GM21825 (cell line): ENCODE data around the gene TMEM163.

Source experiments
- ATAC-seq: cut with Tn5 transposase; IDR thresholded peaks from one replicate; pipeline ENCODE4 v1.9.1; 2021; ENCODE audit warnings: mild to moderate bottlenecking, moderate library complexity; ENCODE audit not compliant: unreplicated experiment

The TMEM163 gene

GRCh38 chr2:134462791-134463698, 255.8 kb downstream of the TMEM163 start:
- no peak for ATAC-seq

DNA sequence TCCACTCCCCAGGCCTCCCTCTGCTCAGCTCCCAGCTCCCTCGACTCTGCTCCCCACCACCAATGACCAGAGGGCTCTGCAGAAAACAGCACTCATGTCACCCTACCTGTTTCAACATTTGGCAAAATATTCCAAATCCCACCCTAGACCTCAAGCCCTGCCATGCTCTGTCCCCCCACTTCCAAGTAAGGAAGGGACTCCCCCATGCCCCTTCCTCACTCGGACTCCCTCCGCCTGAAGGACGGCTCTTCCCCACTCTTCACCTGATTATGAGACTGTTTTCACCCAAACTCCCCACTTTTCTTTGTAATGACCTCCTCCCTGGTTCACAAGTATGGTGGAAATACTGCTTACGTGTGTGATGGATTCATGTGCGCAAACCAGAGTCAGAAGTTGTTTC, 256.5 kb downstream of the TMEM163 start:
- ATAC-seq, result no peak

GRCh38 chr2:134461511-134461910, 257.3 kb downstream of the TMEM163 start:
- no peak for ATAC-seq

DNA sequence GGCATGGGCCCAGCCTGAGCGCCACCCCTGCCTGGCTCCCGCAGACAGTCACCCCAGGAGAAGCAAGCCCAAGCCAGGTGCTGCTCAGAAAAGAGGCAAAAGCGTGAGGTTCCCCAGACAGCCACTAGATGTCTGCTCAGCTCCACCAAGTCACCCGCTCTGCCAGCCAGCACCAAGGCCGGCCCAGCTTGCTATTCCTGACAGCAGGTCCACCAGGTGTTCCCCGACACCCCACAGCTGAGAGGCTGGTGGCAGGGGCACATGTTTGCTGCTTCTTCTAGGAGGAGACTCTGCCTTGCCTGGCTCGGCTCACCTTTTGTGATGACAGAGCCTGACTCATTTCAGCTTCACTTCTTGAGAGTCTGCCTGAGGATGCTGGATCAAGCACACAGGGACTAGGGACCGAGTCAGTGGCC, 258.2 kb downstream of the TMEM163 start:
- peak; percentile 68 for ATAC-seq

GRCh38 chr2:134459706-134460406, 258.9 kb downstream of the TMEM163 start:
- ATAC-seq, result no peak

- no peak for ATAC-seq
Observed at GRCh38 chr2:134458950-134459349, 259.9 kb downstream of the TMEM163 start.

- no peak for ATAC-seq
Observed at GRCh38 chr2:134458473-134458853, 260.3 kb downstream of the TMEM163 start.

DNA sequence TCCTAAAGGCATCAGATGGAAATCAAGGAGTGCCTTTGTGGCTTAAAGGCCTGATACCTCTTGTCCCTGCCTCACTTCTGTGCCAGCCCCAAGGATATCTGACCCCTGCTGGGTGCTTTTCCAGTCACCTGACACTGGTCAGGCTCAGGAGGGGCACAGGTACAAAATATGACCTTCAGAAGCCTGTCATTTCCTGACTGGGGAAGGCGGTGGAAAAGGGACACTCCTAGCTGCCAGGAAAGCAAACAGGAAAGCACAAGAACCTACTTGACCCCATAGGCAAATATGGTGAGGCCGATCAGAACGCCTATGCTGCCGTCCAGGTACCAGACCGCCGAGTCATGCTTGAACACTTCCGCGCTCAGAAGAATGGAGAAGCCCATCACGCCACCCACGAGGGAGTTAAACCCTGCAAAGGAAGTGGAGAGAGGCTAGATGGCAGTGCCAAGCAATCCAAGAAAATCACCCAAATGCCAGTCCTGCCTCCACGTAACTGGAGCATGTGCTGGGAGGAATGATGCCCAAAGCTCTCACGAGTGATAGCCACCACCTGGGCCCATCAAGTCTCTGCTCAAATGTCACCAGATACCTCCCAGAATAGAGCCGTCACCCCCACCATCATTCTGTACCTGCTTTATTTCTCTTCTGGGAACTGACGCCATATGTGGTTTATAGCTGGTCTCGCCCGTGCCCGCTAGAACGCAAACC, 260.9 kb downstream of the TMEM163 start:
- ATAC-seq, result no peak

DNA sequence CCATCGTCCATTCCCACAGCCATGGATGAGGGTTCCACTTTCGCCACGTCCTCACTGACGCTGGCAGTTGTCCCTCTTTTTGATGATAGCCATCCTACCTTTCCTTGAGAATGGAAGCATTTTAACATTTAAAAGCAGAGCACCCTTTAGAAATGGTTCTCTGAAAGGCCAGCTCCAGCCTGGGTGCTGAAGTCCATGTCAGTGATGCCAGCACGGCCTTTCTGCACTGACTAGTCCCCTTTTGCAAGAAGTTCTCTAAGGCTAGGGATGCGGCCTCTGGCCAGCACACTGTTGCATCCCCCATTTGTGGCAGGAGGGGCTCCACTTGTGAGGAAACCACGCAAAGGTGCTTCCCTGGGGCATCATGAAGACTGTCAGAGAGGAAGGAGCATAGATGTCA, 261.4 kb downstream of the TMEM163 start:
- no peak for ATAC-seq

DNA sequence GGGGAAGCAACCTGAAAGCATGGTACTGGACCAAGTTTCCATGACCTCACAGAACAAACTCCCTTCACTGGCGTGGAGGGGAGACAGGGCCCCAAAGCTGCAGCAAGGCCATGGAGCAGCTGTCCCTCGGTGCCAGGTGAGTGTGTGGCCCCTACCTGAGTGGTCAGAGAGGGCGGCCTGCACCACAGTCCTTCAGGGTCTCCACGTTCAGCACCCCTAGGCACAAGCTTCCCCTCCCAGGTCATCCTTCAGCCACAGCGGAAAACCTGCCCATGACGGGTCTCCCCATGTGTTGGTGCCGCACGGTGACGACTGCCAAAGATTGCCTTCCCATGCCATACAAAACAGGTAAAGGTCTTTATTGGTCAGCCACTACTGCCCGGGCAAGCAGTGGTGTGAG, 263.4 kb downstream of the TMEM163 start:
- no peak for ATAC-seq

DNA sequence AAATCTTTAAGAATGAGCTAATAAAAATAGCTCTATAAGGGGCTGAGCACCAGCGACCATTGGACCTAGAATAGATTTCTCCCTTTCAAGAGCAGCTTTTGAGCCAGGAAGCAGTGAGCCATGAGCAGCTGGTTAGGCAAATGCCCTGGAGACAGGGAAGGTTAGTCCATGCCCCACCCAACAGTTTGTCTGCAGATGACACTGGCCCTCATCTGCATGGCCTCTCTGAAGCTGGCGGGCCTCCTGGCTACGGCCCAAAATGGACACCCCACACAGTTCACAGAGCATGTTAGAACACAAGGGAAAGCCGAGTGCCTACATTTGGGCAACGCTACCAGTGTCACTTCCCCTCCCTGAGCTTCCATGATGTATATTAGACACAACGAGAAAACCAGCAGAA, 263.9 kb downstream of the TMEM163 start:
- ATAC-seq, result no peak

GRCh38 chr2:134454426-134454825, 264.4 kb downstream of the TMEM163 start:
- ATAC-seq, result no peak

GRCh38 chr2:134453973-134454372, 264.8 kb downstream of the TMEM163 start:
- no peak for ATAC-seq

DNA sequence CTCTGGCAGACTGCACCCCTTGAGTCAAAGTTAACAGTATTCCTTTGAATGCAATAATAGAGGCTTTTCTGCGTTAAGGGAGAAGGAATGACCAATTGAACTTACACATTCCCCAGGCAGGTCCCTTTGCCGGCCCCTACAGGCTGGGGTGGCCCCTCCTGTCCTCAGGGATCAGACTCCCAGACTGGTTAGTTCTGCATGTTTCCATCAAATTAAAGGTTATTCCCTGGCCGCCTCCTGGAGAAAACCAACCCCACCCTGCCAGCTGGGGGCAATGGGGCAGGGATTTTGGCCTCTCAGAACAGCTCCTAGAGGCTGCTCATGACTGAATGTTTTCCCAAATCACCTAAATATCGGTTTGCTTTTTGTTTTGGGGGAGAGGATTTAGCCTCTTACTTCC, 265.3 kb downstream of the TMEM163 start:
- ATAC-seq, result no peak

- no peak for ATAC-seq
Observed at GRCh38 chr2:134452042-134452733, 266.6 kb downstream of the TMEM163 start.

DNA sequence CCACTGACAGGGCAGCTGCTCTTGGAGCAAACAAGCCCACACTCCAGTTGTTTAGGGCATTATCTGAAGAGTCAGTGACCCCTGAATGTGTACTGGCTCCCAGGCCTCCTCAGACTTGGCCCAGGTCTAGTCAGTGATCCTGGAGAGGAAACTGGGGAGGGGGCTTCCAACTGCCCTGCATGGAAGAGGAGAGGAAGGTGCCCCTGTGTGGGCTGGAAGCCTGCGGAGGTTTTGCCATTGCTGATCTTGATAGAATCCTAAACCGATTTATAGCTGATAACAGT, 267.5 kb downstream of the TMEM163 start:
- no peak for ATAC-seq

GRCh38 chr2:134449751-134450513, 268.9 kb downstream of the TMEM163 start:
- ATAC-seq, result no peak

DNA sequence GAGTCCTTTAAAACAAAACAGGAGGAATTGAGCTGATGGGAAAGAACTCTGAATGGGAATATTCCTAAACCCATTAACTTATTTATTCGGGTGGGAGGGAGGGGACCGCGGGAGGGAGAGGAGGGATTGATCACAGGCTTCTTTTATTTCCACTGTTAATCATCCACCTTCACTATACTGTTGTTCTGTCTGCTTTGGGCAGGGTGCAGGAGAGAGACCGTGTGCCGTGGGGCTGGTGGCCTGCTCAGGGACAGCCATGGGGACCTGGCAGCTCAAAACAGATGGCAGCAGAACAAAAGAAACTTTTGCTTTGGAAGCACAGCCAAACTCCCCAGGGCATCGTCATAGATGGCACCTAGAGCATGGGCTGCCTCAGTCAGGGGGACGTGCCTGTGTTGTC, 269.6 kb downstream of the TMEM163 start:
- no peak for ATAC-seq

GRCh38 chr2:134448650-134449049, 270.1 kb downstream of the TMEM163 start:
- ATAC-seq, result no peak

- no peak for ATAC-seq
Observed at GRCh38 chr2:134447669-134448068, 271.1 kb downstream of the TMEM163 start.
